K562 (cell line): ENCODE data around the gene POU2F3. TPM values are rescaled to one million over a fixed set of nuclear protein-coding genes. Genes with fewer than 3 reads are reported as not detected.

Source experiments
- ARID1B ChIP-seq: fragments of 450-650 bp; IDR thresholded peaks from 2 replicates; pipeline ENCODE4 v1.6.1; 2016; ENCODE audit warnings: antibody characterized with exemption, mild to moderate bottlenecking, inconsistent platforms
- CAMTA2 ChIP-seq: fragments of 250-450 bp; sonication (Bioruptor Pico); conservative IDR thresholded peaks from 2 replicates; pipeline ENCODE4 v1.5.1; 2022
- CEBPG ChIP-seq, 3 experiments: fragments of 200-800 bp in 1 of 3; sonication (Bioruptor generic) in 1 of 3; sonication (generic) in 1 of 3; formaldehyde crosslinking in 1 of 3; IDR thresholded peaks in 2 of 3; conservative IDR thresholded peaks in 1 of 3; 2 replicates each; pipeline versions ENCODE4 v1.6.1 to v1.8.0; 2016 to 2022; ENCODE audit warnings: missing compliant biosample characterization in 2 of 3, missing genetic modification characterization in 2 of 3, mild to moderate bottlenecking in 1 of 3, missing genetic modification reagents in 1 of 3
- CREB1 ChIP-seq, 2 experiments: sonication (generic) in 1 of 2; formaldehyde crosslinking in 1 of 2; IDR thresholded peaks; 2 replicates each; pipeline versions ENCODE4 v1.6.1 to v1.8.0; 2012 to 2022; ENCODE audit warnings: inconsistent platforms in 1 of 2, mild to moderate bottlenecking in 1 of 2, missing genetic modification reagents in 1 of 2, moderate library complexity in 1 of 2
- CREM ChIP-seq: IDR thresholded peaks from 2 replicates; pipeline ENCODE4 v1.6.1; 2014; ENCODE audit warnings: antibody characterized with exemption, low read depth
- GATA2 ChIP-seq: sonication (generic); formaldehyde crosslinking; IDR thresholded peaks from 2 replicates; pipeline ENCODE4 v1.4.0; 2020; ENCODE audit warnings: mild to moderate bottlenecking, missing genetic modification reagents
- HNRNPUL1 ChIP-seq: fragments of 200-400 bp; formaldehyde crosslinking; IDR thresholded peaks from 2 replicates; pipeline ENCODE4 v1.6.1; 2017; ENCODE audit warnings: low read length
- NFATC3 ChIP-seq: fragments of 450-650 bp; IDR thresholded peaks from 2 replicates; pipeline ENCODE4 v1.6.1; 2017; ENCODE audit warnings: mild to moderate bottlenecking
- RAD21 ChIP-seq, 2 experiments: fragments of 250-450 bp in 1 of 2; fragments of 450-650 bp in 1 of 2; sonication (Bioruptor Pico) in 1 of 2; formaldehyde crosslinking in 1 of 2; IDR thresholded peaks in 1 of 2; conservative IDR thresholded peaks in 1 of 2; 2 replicates each; pipeline versions ENCODE4 v1.4.0 to v1.8.0; 2020 to 2022; ENCODE audit warnings: mild to moderate bottlenecking in 2 of 2, moderate library complexity in 1 of 2
- SMARCA4 ChIP-seq: fragments of 450-650 bp; IDR thresholded peaks from 2 replicates; pipeline ENCODE4 v1.6.1; 2016
- SMC3 ChIP-seq: conservative IDR thresholded peaks from 2 replicates; pipeline ENCODE4 v1.6.1; 2011; ENCODE audit warnings: low read depth, low read length, improper control_type of control experiment; ENCODE audit not compliant: insufficient read depth
- SPI1 ChIP-seq: IDR thresholded peaks from 2 replicates; pipeline ENCODE4 v1.6.1; 2011; ENCODE audit warnings: low read depth, low read length, control low read depth, borderline replicate concordance
- SREBF2 ChIP-seq: sonication (generic); formaldehyde crosslinking; IDR thresholded peaks from 2 replicates; pipeline ENCODE4 v1.4.0; 2020; ENCODE audit warnings: mild to moderate bottlenecking, missing genetic modification reagents
- ZNF79 ChIP-seq: fragments of 250-450 bp; sonication (Bioruptor Pico); IDR thresholded peaks from 2 replicates; pipeline ENCODE4 v1.4.0; 2020; ENCODE audit warnings: low read depth, mild to moderate bottlenecking, moderate library complexity
- polyA plus RNA-seq, 8 experiments: library from polyadenylated mRNA; depleted of rRNA in 4 of 8; stranded (reverse) in 5 of 8; unstranded in 3 of 8; fragments of >200 nt; fragmentation: Nextera tagmentation in 2 of 8; fragmentation: Illumina TruSeq in 1 of 8; extraction: Ambion mirVana in 2 of 8; extraction: Trizol in 1 of 8; gene quantifications; 2 replicates each; pipeline versions ENCODE4 v1.2.1 to v1.2.3, GENCODE V29; 2011 to 2014; ENCODE audit warnings: inconsistent platforms in 1 of 8, missing spikeins in 1 of 8
- total RNA-seq, 7 experiments: library from RNA; depleted of rRNA in 6 of 7; stranded (reverse); fragments of >200 nt in 6 of 7; fragmentation: Illumina TruSeq in 2 of 7; extraction: Trizol in 2 of 7; gene quantifications; 2 replicates each; pipeline versions ENCODE4 v1.2.1 to v1.2.3, GENCODE V29; 2011 to 2021; ENCODE audit warnings: low replicate concordance in 1 of 7
- TF ChIP-seq, protein P1 (sequence below): fragments of 250-450 bp; sonication (Bioruptor Pico); IDR thresholded peaks from 2 replicates; pipeline ENCODE4 v1.4.0; 2020
- TF ChIP-seq, protein P2 (sequence below): IDR thresholded peaks from 2 replicates; pipeline ENCODE4 v1.6.1; 2012; ENCODE audit warnings: low read depth, low read length, improper control_type of control experiment, borderline replicate concordance

Gene POU2F3
- total and polyA plus RNA-seq, 9 of the 15 experiments (the other 6 are each of a cell fraction or from before 2014, with no cell fraction given): not detected

DNA sequence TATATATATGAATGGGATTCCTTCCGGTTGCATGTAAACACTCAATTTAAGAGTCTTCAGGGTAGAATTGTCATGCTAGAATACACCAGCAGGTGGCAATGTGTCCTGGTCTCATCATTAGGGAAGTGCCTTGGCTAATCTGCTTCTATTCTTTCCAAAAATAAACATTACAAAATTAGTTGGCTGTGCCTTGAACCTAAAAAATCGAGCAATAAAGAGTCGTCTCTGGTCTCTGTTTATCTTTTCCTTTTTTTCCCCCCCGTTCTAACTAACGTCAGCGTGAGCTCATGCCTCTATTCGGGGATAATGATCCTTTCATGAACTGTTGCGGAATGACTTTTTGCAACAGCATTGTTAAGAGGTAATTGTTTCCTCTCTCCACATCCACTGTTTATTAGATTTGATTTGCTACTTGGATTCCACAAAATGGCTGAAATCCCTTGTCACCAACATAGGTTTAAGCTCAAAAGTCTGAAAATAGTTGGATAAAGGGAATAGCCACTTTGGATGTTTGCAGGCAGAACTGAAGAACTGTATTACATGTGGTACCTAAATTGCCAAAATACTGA, 95.0 kb downstream of the POU2F3 start (continued):
- TF ChIP-seq, protein P1, sequence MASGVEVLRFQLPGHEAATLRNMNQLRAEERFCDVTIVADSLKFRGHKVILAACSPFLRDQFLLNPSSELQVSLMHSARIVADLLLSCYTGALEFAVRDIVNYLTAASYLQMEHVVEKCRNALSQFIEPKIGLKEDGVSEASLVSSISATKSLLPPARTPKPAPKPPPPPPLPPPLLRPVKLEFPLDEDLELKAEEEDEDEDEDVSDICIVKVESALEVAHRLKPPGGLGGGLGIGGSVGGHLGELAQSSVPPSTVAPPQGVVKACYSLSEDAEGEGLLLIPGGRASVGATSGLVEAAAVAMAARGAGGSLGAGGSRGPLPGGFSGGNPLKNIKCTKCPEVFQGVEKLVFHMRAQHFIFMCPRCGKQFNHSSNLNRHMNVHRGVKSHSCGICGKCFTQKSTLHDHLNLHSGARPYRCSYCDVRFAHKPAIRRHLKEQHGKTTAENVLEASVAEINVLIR (CRISPR knock-in tag): no peak
- TF ChIP-seq CEBPG (CRISPR knock-in tag; IDR thresholded peaks at IDR 0.05) (no peak), CEBPG (tag; conservative IDR thresholded peaks at IDR 0.05 in 1 of 2, IDR thresholded peaks at IDR 0.05 in 1 of 2) (peak; percentile 32 to 61; a peak in 3 of 4 replicates), SPI1 (peak; percentile 86), SMC3 (peak; percentile 41; the same call in 1 of the 2 replicates), SMARCA4 (peak; percentile 18; the same call in 1 of the 2 replicates), CAMTA2 (CRISPR knock-in tag) (no peak), HNRNPUL1 (no peak), CREM (0 out of 2 replicates have a peak, but pooled peaks have one; percentile 7), ARID1B (0 out of 2 replicates have a peak, but pooled peaks have one; percentile 15), SREBF2 (CRISPR knock-in tag) (no peak), NFATC3 (0 out of 2 replicates have a peak, but pooled peaks have one; percentile 62), RAD21 (CRISPR knock-in tag; conservative IDR thresholded peaks at IDR 0.05 in 1 of 2, IDR thresholded peaks at IDR 0.05 in 1 of 2) (peak; percentile 56 to 80), ZNF79 (no peak), CREB1 (IDR thresholded peaks at IDR 0.05) (no peak), CREB1 (CRISPR knock-in tag; IDR thresholded peaks at IDR 0.05) (no peak), GATA2 (CRISPR knock-in tag) (0 out of 2 replicates have a peak, but pooled peaks have one; percentile 9)
- TF ChIP-seq, protein P2, sequence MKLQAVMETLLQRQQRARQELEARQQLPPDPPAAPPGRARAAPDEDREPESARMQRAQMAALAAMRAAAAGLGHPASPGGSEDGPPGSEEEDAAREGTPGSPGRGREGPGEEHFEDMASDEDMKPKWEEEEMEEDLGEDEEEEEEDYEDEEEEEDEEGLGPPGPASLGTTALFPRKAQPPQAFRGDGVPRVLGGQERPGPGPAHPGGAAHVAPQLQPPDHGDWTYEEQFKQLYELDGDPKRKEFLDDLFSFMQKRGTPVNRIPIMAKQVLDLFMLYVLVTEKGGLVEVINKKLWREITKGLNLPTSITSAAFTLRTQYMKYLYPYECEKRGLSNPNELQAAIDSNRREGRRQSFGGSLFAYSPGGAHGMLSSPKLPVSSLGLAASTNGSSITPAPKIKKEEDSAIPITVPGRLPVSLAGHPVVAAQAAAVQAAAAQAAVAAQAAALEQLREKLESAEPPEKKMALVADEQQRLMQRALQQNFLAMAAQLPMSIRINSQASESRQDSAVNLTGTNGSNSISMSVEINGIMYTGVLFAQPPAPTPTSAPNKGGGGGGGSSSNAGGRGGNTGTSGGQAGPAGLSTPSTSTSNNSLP: peak; percentile 46; the same call in 1 of the 2 replicates
